HepG2 (cell line): ENCODE measurements around the gene CMTM8. TPM values are rescaled to one million over a fixed set of nuclear protein-coding genes. Genes with fewer than 3 reads are reported as not detected.

Source experiments
- ATM ChIP-seq: fragments of 450-650 bp; IDR thresholded peaks from 2 replicates; pipeline ENCODE4 v1.7.1; 2017; ENCODE audit warnings: mild to moderate bottlenecking, borderline replicate concordance
- HES4 ChIP-seq: sonication (generic); formaldehyde crosslinking; IDR thresholded peaks from 2 replicates; pipeline ENCODE4 v1.9.0; 2021; ENCODE audit warnings: mild to moderate bottlenecking, missing genetic modification reagents, borderline replicate concordance
- KAT8 ChIP-seq: IDR thresholded peaks from 2 replicates; pipeline ENCODE4 v1.6.1; 2016; ENCODE audit warnings: missing genetic modification reagents, missing compliant biosample characterization
- KLF9 ChIP-seq: IDR thresholded peaks from 2 replicates; pipeline ENCODE4 v1.6.1; 2016; ENCODE audit warnings: low read depth
- MED13 ChIP-seq: sonication (generic); formaldehyde crosslinking; IDR thresholded peaks from 2 replicates; pipeline ENCODE4 v1.5.0; 2020; ENCODE audit warnings: missing genetic modification reagents
- MXI1 ChIP-seq: IDR thresholded peaks from 3 replicates; pipeline ENCODE4 v1.6.1; 2012; ENCODE audit warnings: low read depth, low read length, inconsistent platforms, borderline replicate concordance
- MYC ChIP-seq: sonication (generic); formaldehyde crosslinking; IDR thresholded peaks from 2 replicates; pipeline ENCODE4 v1.9.0; 2021; ENCODE audit warnings: missing genetic modification reagents, borderline replicate concordance
- NKX3-1 ChIP-seq: sonication (generic); formaldehyde crosslinking; IDR thresholded peaks from 2 replicates; pipeline ENCODE4 v1.5.0; 2020; ENCODE audit warnings: missing genetic modification reagents
- NR2F2 ChIP-seq: IDR thresholded peaks from 2 replicates; pipeline ENCODE4 v1.6.1; 2012; ENCODE audit warnings: low read depth, inconsistent platforms, borderline replicate concordance
- PBX3 ChIP-seq: sonication (generic); formaldehyde crosslinking; IDR thresholded peaks from 2 replicates; pipeline ENCODE4 v1.8.1; 2023; ENCODE audit warnings: missing genetic modification reagents, inconsistent platforms, borderline replicate concordance
- PCBP1 ChIP-seq: fragments of 200-400 bp; formaldehyde crosslinking; IDR thresholded peaks from 2 replicates; pipeline ENCODE4 v1.6.1; 2017; ENCODE audit warnings: mild to moderate bottlenecking, low read depth, low read length, borderline replicate concordance
- PCBP2 ChIP-seq: fragments of 200-400 bp; formaldehyde crosslinking; optimal IDR thresholded peaks from 2 replicates; pipeline ENCODE3; 2018; ENCODE audit warnings: low read length, low read depth; ENCODE audit not compliant: poor library complexity, severe bottlenecking
- PPARG ChIP-seq: conservative IDR thresholded peaks from 2 replicates; pipeline ENCODE4 v1.6.1; 2016; ENCODE audit warnings: missing biosample characterization, missing genetic modification reagents
- TBP ChIP-seq: sonication (generic); formaldehyde crosslinking; IDR thresholded peaks from 2 replicates; pipeline ENCODE4 v1.5.0; 2020; ENCODE audit warnings: missing genetic modification reagents
- TEF ChIP-seq: sonication (generic); formaldehyde crosslinking; IDR thresholded peaks from 2 replicates; pipeline ENCODE4 v1.5.0; 2020; ENCODE audit warnings: missing genetic modification reagents
- ZEB1 ChIP-seq: IDR thresholded peaks from 2 replicates; pipeline ENCODE4 v1.6.1; 2012; ENCODE audit warnings: mild to moderate bottlenecking, low read depth, inconsistent platforms; ENCODE audit not compliant: insufficient replicate concordance
- ZFAT ChIP-seq: sonication (generic); formaldehyde crosslinking; conservative IDR thresholded peaks from 2 replicates; pipeline ENCODE4 v1.8.1; 2023; ENCODE audit warnings: missing genetic modification reagents, inconsistent platforms
- ZNF432 ChIP-seq: sonication (generic); formaldehyde crosslinking; IDR thresholded peaks from 2 replicates; pipeline ENCODE4 v1.5.0; 2020; ENCODE audit warnings: missing genetic modification reagents, mild to moderate bottlenecking, borderline replicate concordance
- ZNF574 ChIP-seq: sonication (generic); formaldehyde crosslinking; IDR thresholded peaks from 2 replicates; pipeline ENCODE4 v1.4.0; 2020; ENCODE audit warnings: missing genetic modification reagents
- ZNF749 ChIP-seq: sonication (generic); formaldehyde crosslinking; IDR thresholded peaks from 2 replicates; pipeline ENCODE4 v1.8.0; 2022; ENCODE audit warnings: mild to moderate bottlenecking, missing genetic modification reagents, moderate library complexity, borderline replicate concordance
- polyA plus RNA-seq, 8 experiments: library from polyadenylated mRNA; depleted of rRNA in 3 of 8; stranded (reverse) in 7 of 8; unstranded in 1 of 8; fragments of >200 nt; fragmentation: Illumina TruSeq in 4 of 8; extraction: Trizol in 4 of 8; gene quantifications; 2 replicates each; pipeline versions ENCODE4 v1.2.1 to v1.2.3, GENCODE V29; 2011 to 2016; ENCODE audit warnings: low read depth in 4 of 8, missing spikeins in 1 of 8, mixed read lengths in 1 of 8; ENCODE audit not compliant: insufficient read depth in 1 of 8
- total RNA-seq, 5 experiments: library from RNA; depleted of rRNA; stranded (reverse); fragments of >200 nt; fragmentation: Illumina TruSeq; extraction: Trizol; gene quantifications; 2 replicates each; pipeline ENCODE4 v1.2.3, GENCODE V29; 2016; ENCODE audit warnings: low read depth in 1 of 5
- TF ChIP-seq, protein P1 (sequence below): IDR thresholded peaks from 2 replicates; pipeline ENCODE4 v1.6.1; 2016; ENCODE audit warnings: missing biosample characterization, missing genetic modification reagents, low read depth
- TF ChIP-seq, protein P2 (sequence below): sonication (generic); formaldehyde crosslinking; IDR thresholded peaks from 2 replicates; pipeline ENCODE4; 2020; ENCODE audit warnings: missing genetic modification reagents, mild to moderate bottlenecking, borderline replicate concordance

CMTM8 gene
- total and polyA plus RNA-seq, 2 of the 13 experiments (the other 11 are each of a cell fraction or from before 2014, with no cell fraction given), result 8.9 to 15.8 TPM

DNA sequence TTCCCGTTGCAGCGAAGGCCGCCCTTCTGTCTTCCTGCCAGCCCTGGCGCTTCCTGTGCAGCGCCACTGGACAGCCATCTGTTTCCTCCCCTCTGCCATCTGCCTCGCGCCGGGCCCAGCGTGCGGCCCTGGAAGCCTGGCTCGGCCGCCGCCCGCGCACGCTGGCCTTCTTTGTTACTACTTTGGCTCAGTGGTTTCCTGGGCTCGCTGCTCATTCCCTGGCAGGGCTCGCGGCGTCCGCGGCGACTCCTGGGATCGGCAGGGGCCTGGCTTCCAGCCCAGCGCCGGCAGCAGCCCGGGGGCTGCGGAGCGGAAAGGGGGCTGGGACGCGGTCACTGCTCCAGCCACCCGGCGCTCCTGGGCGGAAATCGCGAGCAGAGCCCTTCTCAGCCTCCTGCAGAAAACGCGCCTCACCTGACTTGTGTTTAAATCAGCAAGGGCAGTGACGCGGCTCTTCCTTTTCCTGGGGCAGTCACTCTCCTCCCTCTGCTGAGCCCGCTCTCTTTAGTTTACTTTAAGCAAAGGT lies 163.1 kb downstream of the CMTM8 start (continued):
- no peak for TF ChIP-seq TEF (CRISPR knock-in tag)
- TF ChIP-seq, protein P1, sequence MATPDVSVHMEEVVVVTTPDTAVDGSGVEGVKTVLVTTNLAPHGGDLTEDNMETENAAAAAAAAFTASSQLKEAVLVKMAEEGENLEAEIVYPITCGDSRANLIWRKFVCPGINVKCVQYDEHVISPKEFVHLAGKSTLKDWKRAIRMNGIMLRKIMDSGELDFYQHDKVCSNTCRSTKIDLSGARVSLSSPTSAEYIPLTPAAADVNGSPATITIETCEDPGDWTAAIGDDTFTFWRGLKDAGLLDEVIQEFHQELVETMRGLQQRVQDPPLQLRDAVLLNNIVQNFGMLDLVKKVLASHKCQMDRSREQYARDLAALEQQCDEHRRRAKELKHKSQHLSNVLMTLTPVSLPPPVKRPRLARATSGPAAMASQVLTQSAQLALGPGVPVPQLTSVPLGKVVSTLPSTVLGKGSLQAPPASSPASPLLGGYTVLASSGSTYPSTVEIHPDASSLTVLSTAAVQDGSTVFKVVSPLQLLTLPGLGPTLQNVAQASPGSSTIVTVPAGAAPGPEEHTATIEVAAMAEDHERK, result no peak
- TF ChIP-seq MED13, result no peak
- TF ChIP-seq ZNF749, result 0 out of 2 replicates have a peak, but pooled peaks have one; percentile 26
- no peak for TF ChIP-seq HES4 (CRISPR knock-in tag)
- TF ChIP-seq, protein P2, sequence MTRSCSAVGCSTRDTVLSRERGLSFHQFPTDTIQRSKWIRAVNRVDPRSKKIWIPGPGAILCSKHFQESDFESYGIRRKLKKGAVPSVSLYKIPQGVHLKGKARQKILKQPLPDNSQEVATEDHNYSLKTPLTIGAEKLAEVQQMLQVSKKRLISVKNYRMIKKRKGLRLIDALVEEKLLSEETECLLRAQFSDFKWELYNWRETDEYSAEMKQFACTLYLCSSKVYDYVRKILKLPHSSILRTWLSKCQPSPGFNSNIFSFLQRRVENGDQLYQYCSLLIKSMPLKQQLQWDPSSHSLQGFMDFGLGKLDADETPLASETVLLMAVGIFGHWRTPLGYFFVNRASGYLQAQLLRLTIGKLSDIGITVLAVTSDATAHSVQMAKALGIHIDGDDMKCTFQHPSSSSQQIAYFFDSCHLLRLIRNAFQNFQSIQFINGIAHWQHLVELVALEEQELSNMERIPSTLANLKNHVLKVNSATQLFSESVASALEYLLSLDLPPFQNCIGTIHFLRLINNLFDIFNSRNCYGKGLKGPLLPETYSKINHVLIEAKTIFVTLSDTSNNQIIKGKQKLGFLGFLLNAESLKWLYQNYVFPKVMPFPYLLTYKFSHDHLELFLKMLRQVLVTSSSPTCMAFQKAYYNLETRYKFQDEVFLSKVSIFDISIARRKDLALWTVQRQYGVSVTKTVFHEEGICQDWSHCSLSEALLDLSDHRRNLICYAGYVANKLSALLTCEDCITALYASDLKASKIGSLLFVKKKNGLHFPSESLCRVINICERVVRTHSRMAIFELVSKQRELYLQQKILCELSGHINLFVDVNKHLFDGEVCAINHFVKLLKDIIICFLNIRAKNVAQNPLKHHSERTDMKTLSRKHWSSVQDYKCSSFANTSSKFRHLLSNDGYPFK (CRISPR knock-in tag), result peak; percentile 84
- TF ChIP-seq ZNF432 (CRISPR knock-in tag), result no peak
- no peak for TF ChIP-seq ATM
- TF ChIP-seq MYC, result peak; percentile 86
- TF ChIP-seq PCBP1, result no peak
- TF ChIP-seq KLF9 (CRISPR knock-in tag), result no peak; the same call in 1 of the 2 replicates
- TF ChIP-seq ZNF574 (CRISPR knock-in tag), result peak; percentile 37
- peak; percentile 87 for TF ChIP-seq KAT8 (CRISPR knock-in tag)
- TF ChIP-seq ZFAT (CRISPR knock-in tag), result no peak
- no peak for TF ChIP-seq TBP (CRISPR knock-in tag)
- peak; percentile 52 for TF ChIP-seq ZEB1
- no peak for TF ChIP-seq PPARG (CRISPR knock-in tag)
- TF ChIP-seq PCBP2, result no peak
- TF ChIP-seq NKX3-1 (CRISPR knock-in tag), result peak; percentile 81; the same call in 1 of the 2 replicates
- TF ChIP-seq NR2F2, result no peak
- TF ChIP-seq PBX3, result peak; percentile 52; the same call in 1 of the 2 replicates
- TF ChIP-seq MXI1, result peak; percentile 36; the same call in 1 of the 3 replicates
